ENCODE data around the gene AUTS2. TPM values are rescaled to one million over a fixed set of nuclear protein-coding genes. Genes with fewer than 3 reads are reported as not detected.

Gene AUTS2
- total RNA-seq, 1 donor from 2014 or later = 56.0 TPM

DNA sequence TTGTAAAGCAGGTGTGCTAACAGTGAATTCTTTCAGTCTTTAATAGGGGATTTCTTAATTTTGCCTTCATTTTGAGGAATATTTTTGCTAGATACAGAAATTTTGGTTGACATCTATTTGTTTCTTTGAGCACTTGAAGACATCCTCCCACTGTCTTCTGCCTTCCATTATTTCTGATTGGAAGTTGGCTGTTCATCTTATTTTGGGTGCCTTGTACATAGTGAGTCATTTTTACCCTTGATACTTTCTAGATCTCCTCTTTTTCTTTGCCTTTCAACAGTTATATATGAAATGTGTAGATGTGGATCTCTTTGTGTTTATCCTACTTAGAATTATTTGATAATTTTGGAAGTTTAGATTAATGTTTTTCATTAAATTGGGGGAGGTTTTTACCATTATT lies 631.0 kb downstream of the AUTS2 start:
- H3K9me3 ChIP-seq = peaks cover 15% of the 10 kb centered on the region
- intact Hi-C loops (cut with DNase I) = no loop called here
- ATAC-seq = no peak

DNA sequence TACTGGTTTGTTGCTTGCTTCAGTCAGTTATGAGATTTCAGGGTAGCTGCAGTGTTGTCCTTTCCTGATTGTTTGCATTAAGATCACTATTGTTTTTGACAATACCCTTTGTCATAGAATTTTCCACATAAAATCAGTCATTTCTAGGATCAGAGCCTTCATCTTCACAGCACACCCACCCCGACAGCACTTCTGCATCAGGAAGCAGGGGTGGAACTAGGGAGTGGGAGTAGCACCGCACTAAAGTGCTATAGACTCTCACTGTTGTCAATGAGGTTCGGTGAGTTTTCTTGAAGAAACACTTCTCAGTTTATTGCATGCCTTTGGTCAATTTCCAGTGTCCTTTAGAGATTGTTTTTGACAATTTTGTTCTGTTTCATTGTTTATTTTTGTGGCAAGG lies 632.5 kb downstream of the AUTS2 start:
- H3K27ac ChIP-seq = no peak overlapping the region
- no peak for DNase-seq
- H3K27me3 ChIP-seq = no peaks in the 10 kb centered on the region
- H3K4me1 ChIP-seq = no peaks in the 10 kb centered on the region
- no peak for ATAC-seq
- TF ChIP-seq, protein P1, sequence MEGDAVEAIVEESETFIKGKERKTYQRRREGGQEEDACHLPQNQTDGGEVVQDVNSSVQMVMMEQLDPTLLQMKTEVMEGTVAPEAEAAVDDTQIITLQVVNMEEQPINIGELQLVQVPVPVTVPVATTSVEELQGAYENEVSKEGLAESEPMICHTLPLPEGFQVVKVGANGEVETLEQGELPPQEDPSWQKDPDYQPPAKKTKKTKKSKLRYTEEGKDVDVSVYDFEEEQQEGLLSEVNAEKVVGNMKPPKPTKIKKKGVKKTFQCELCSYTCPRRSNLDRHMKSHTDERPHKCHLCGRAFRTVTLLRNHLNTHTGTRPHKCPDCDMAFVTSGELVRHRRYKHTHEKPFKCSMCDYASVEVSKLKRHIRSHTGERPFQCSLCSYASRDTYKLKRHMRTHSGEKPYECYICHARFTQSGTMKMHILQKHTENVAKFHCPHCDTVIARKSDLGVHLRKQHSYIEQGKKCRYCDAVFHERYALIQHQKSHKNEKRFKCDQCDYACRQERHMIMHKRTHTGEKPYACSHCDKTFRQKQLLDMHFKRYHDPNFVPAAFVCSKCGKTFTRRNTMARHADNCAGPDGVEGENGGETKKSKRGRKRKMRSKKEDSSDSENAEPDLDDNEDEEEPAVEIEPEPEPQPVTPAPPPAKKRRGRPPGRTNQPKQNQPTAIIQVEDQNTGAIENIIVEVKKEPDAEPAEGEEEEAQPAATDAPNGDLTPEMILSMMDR (IDR thresholded peaks at IDR 0.05) = no peak
- intact Hi-C loops (cut with DNase I) = no loop called here
- H3K9me3 ChIP-seq = peaks cover 15% of the 10 kb centered on the region
- H3K4me3 ChIP-seq = no peak overlapping the region
- H3K36me3 ChIP-seq = no peaks in the 10 kb centered on the region

More for the DNA sequence above, 631.0 kb downstream of the AUTS2 start:
- Histone ChIP-seq H3K27ac (no peak overlapping the region), H3K36me3 (no peaks in the 10 kb centered on the region), H3K4me1 (no peaks in the 10 kb centered on the region), H3K4me3 (no peak overlapping the region), H3K27me3 (no peaks in the 10 kb centered on the region)
- TF ChIP-seq, protein P1 (IDR thresholded peaks at IDR 0.05) = no peak
- no peak for DNase-seq

DNA sequence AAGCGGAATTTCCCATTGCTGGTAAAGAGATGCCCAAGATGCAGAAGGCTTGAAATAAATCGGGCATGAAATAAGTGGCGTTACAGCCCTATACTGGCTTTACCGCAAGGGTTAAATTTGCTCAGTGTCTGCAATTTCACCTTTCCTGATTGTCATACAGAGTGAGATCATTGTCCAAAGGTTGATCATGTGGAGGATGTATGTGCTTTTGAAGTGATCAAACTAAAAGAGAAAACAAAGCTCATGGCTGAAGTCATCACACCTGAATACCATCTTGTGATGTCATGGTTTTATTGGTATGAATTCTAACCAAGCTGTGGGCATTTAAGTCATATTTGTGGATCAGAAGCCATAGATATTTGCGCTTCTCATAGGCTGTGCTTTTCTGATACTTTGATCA lies 635.5 kb downstream of the AUTS2 start:
- no peak overlapping the region for H3K27ac ChIP-seq
- intact Hi-C loops (cut with DNase I) = no loop called here
- H3K4me1 ChIP-seq = no peaks in the 10 kb centered on the region
- ATAC-seq (no peak), DNase-seq (no peak)
- TF ChIP-seq, protein P1 (IDR thresholded peaks at IDR 0.05) = no peak
- H3K36me3 ChIP-seq = no peaks in the 10 kb centered on the region
- H3K4me3 ChIP-seq = no peak overlapping the region
- no peaks in the 10 kb centered on the region for H3K27me3 ChIP-seq
- peaks cover 9% of the 10 kb centered on the region for H3K9me3 ChIP-seq

DNA sequence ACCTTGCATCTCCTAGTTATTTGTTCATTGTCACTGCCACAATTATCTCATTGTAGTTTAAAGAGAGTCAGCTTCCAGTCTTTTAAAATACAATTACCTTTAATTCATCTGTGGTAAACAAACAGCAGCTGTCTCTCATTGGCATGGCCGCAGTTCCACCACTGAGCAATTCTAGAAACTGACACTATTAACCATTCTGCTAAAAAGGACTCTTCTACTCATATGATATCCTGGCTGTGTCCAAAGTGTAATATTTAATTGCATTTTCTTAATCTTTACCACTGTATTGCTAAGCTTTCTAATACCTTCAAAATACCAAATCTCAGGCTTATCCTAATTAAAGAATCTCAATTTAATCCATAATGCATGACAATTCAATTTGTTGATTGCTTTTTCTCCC lies 639.0 kb downstream of the AUTS2 start:
- no peak overlapping the region for H3K4me3 ChIP-seq
- no peak overlapping the region for H3K27ac ChIP-seq
- no peaks in the 10 kb centered on the region for H3K9me3 ChIP-seq
- H3K27me3 ChIP-seq = no peaks in the 10 kb centered on the region
- TF ChIP-seq, protein P1 (IDR thresholded peaks at IDR 0.05) = no peak
- no peak for DNase-seq
- intact Hi-C loops (cut with DNase I) = no loop called here
- ATAC-seq = no peak
- no peaks in the 10 kb centered on the region for H3K36me3 ChIP-seq
- no peaks in the 10 kb centered on the region for H3K4me1 ChIP-seq

DNA sequence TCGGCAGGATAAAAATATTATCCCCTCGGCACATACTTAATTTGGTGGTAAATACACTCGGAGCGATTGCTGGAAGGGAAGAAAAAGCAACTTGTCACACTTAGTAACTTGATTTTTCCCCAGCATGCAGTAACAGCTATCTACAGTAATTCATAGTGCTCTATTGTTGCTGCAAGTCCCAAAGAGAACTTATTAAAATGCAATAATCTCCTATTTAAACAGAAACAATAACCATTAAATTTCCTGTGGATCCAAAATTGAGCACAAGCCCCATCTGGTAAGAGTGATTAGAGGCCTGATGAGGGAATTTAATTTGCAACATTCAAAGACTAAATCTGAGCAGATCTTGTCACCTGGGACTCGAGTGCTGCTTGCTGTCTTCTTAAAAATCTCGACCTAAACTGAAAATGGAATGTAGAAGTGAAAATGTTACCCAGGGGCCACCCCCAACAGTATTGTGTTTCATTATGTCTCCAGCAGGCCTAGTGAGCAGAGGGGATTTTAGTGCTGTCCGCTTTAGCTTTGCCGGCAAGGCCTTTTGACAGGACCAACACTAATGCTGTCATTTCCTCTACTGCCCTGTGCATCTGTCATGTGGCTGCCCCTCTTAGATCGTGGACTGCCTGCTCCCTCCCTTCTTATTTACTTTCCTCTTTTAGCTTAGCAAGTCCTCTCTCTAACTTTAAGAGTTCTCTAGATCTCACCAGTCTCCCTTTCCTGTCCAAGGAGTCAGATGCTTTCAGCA lies 639.7 kb downstream of the AUTS2 start:
- TF ChIP-seq, protein P1 (IDR thresholded peaks at IDR 0.05) = no peak
- DNase-seq = no peak
- Histone ChIP-seq H3K27ac (no peak overlapping the region), H3K27me3 (no peaks in the 10 kb centered on the region), H3K4me1 (no peaks in the 10 kb centered on the region), H3K36me3 (no peaks in the 10 kb centered on the region), H3K9me3 (no peaks in the 10 kb centered on the region), H3K4me3 (no peak overlapping the region)
- intact Hi-C loops (cut with DNase I) = no loop called here
- peak; percentile 67 for ATAC-seq
